ENCODE measurements around the gene KRT31. TPM values are rescaled to one million over a fixed set of nuclear protein-coding genes. Genes with fewer than 3 reads are reported as not detected.
"Not testable (repeated sequence)": the region's sequence is repeated elsewhere in the genome, so short reads cannot be mapped to it uniquely, and the experiment has no call there.

KRT31 gene
- total and polyA plus RNA-seq, 3 experiments from 2014 or later: not detected

GRCh38 chr17:41381943-41382342, 15.5 kb downstream of the KRT31 start, which contains the start of gene KRT34:
TSS of gene KRT34 (minus strand) at chr17:41382306. CDS start at chr17:41382246, 60 bp downstream.
- H3K27ac Mint-ChIP-seq: peak within 1 kb of the TSS in 2 of 8 donors; percentile 14 to 15
- H3K27me3 ChIP-seq (ENCODE audit: insufficient read depth, low read length, poor library complexity, severe bottlenecking); DNase-seq; H3K9me3 ChIP-seq (ENCODE audit: low read length); H3K4me3 ChIP-seq (ENCODE audit: low read length); H3K27ac ChIP-seq (ENCODE audit: low read depth, low read length); H3K36me3 ChIP-seq (ENCODE audit: insufficient read depth, low read length); H3K4me1 ChIP-seq (ENCODE audit: insufficient read depth, low read length); H3K4me3 Mint-ChIP-seq: not testable (repeated sequence)
- H3K27me3 Mint-ChIP-seq: peaks cover 6 to 21% of the 10 kb centered on the region in 2 donors
- peaks cover 0 to 10% (median 0%) of the 10 kb centered on the region in 3 donors for H3K36me3 Mint-ChIP-seq
- H3K4me1 Mint-ChIP-seq: peaks cover 6 to 13% (median 12%) of the 10 kb centered on the region in 3 donors
- ChIA-PET CTCF (interaction anchor here (1.2 kb wide), 1 partner anchor 105 kb away, joined by 3 read pairs; no protein-coding TSS in a partner anchor), POLR2A (interaction anchor here (0.7 kb wide), 1 partner anchor 92 kb away, joined by 4 read pairs; no protein-coding TSS in a partner anchor)
- peaks cover 6 to 11% (median 9%) of the 10 kb centered on the region in 5 donors for H3K9me3 Mint-ChIP-seq

GRCh38 chr17:41380091-41380490, 17.3 kb downstream of the KRT31 start:
- H3K27me3 ChIP-seq (ENCODE audit: insufficient read depth, low read length, poor library complexity, severe bottlenecking); H3K36me3 ChIP-seq (ENCODE audit: insufficient read depth, low read length); DNase-seq; H3K4me3 Mint-ChIP-seq; H3K9me3 ChIP-seq (ENCODE audit: low read length); H3K4me1 ChIP-seq (ENCODE audit: insufficient read depth, low read length); H3K27ac ChIP-seq (ENCODE audit: low read depth, low read length); H3K4me3 ChIP-seq (ENCODE audit: low read length); H3K9me3 Mint-ChIP-seq; CTCF ChIA-PET; POLR2A ChIA-PET: not testable (repeated sequence)
- Mint-ChIP-seq H3K27me3 (peaks cover 7 to 15% of the 10 kb centered on the region in 2 donors), H3K36me3 (peaks cover 0 to 10% (median 2%) of the 10 kb centered on the region in 3 donors), H3K4me1 (peaks cover 7 to 14% (median 13%) of the 10 kb centered on the region in 3 donors), H3K27ac (peak overlapping the region in 1 of 8 donors; percentile 26)

- H3K36me3 Mint-ChIP-seq: peaks cover 0 to 16% (median 2%) of the 10 kb centered on the region in 3 donors
- peaks cover 0 to 4% (median 0%) of the 10 kb centered on the region in 5 donors for H3K9me3 Mint-ChIP-seq
- Histone ChIP-seq H3K36me3 (ENCODE audit: insufficient read depth, low read length) (no peaks in the 10 kb centered on the region), H3K27ac (ENCODE audit: low read depth, low read length) (no peak overlapping the region), H3K4me3 (ENCODE audit: low read length) (no peak overlapping the region), H3K27me3 (ENCODE audit: insufficient read depth, low read length, poor library complexity, severe bottlenecking) (no peaks in the 10 kb centered on the region), H3K9me3 (ENCODE audit: low read length) (no peaks in the 10 kb centered on the region), H3K4me1 (ENCODE audit: insufficient read depth, low read length) (no peaks in the 10 kb centered on the region)
- CTCF ChIA-PET: no interaction called here
- peaks cover 7 to 14% (median 13%) of the 10 kb centered on the region in 3 donors for H3K4me1 Mint-ChIP-seq
- no peak for DNase-seq
- peak overlapping the region in 1 of 8 donors; percentile 72 for H3K27ac Mint-ChIP-seq
- POLR2A ChIA-PET: no interaction called here
- H3K27me3 Mint-ChIP-seq: peaks cover 3 to 15% of the 10 kb centered on the region in 2 donors
- H3K4me3 Mint-ChIP-seq: no peak overlapping the region
These were observed 19.9 kb downstream of the KRT31 start for GRCh38 chr17:41377546-41377945.

GRCh38 chr17:41369713-41370112, 27.7 kb downstream of the KRT31 start, which contains the start of gene KRT33B:
TSS of gene KRT33B (minus strand) at chr17:41369813. CDS start at chr17:41369750, 63 bp downstream.
- POLR2A ChIA-PET: no interaction called here
- H3K4me1 Mint-ChIP-seq: peaks cover 0 to 16% (median 2%) of the 10 kb centered on the region in 3 donors
- H3K9me3 Mint-ChIP-seq: peaks cover 0 to 4% (median 0%) of the 10 kb centered on the region in 5 donors
- Histone ChIP-seq H3K9me3 (ENCODE audit: low read length) (no peaks in the 10 kb centered on the region), H3K27me3 (ENCODE audit: insufficient read depth, low read length, poor library complexity, severe bottlenecking) (no peaks in the 10 kb centered on the region), H3K4me1 (ENCODE audit: insufficient read depth, low read length) (no peaks in the 10 kb centered on the region), H3K36me3 (ENCODE audit: insufficient read depth, low read length) (no peaks in the 10 kb centered on the region), H3K4me3 (ENCODE audit: low read length) (no peak within 1 kb of the TSS), H3K27ac (ENCODE audit: low read depth, low read length) (no peak within 1 kb of the TSS)
- H3K36me3 Mint-ChIP-seq: peaks cover 0 to 6% (median 0%) of the 10 kb centered on the region in 3 donors
- H3K4me3 Mint-ChIP-seq: no peak within 1 kb of the TSS
- peaks cover 0 to 8% of the 10 kb centered on the region in 2 donors for H3K27me3 Mint-ChIP-seq
- CTCF ChIA-PET: no interaction called here
- DNase-seq: no peak
- peak within 1 kb of the TSS in 5 of 8 donors; percentile 13 to 38 (median 23) for H3K27ac Mint-ChIP-seq

GRCh38 chr17:41369023-41369422, 28.4 kb downstream of the KRT31 start:
- Histone ChIP-seq H3K9me3 (ENCODE audit: low read length) (no peaks in the 10 kb centered on the region), H3K4me3 (ENCODE audit: low read length) (no peak overlapping the region), H3K27me3 (ENCODE audit: insufficient read depth, low read length, poor library complexity, severe bottlenecking) (no peaks in the 10 kb centered on the region), H3K27ac (ENCODE audit: low read depth, low read length) (no peak overlapping the region), H3K36me3 (ENCODE audit: insufficient read depth, low read length) (no peaks in the 10 kb centered on the region), H3K4me1 (ENCODE audit: insufficient read depth, low read length) (no peaks in the 10 kb centered on the region)
- Mint-ChIP-seq H3K4me3 (no peak overlapping the region), H3K9me3 (no peaks in the 10 kb centered on the region), H3K36me3 (no peaks in the 10 kb centered on the region), H3K27ac (peak overlapping the region in 2 of 8 donors; percentile 23 to 38), H3K27me3 (peaks cover 0 to 4% of the 10 kb centered on the region in 2 donors), H3K4me1 (peaks cover 4 to 22% (median 4%) of the 10 kb centered on the region in 3 donors)
- ChIA-PET POLR2A (no interaction called here), CTCF (no interaction called here)
- no peak for DNase-seq

- Histone ChIP-seq H3K36me3 (ENCODE audit: insufficient read depth, low read length) (no peaks in the 10 kb centered on the region), H3K27ac (ENCODE audit: low read depth, low read length) (no peak overlapping the region), H3K4me3 (ENCODE audit: low read length) (no peak overlapping the region), H3K27me3 (ENCODE audit: insufficient read depth, low read length, poor library complexity, severe bottlenecking) (no peaks in the 10 kb centered on the region), H3K9me3 (ENCODE audit: low read length) (no peaks in the 10 kb centered on the region), H3K4me1 (ENCODE audit: insufficient read depth, low read length) (no peaks in the 10 kb centered on the region)
- no peaks in the 10 kb centered on the region for H3K36me3 Mint-ChIP-seq
- peaks cover 1 to 4% of the 10 kb centered on the region in 2 donors for H3K27me3 Mint-ChIP-seq
- peaks cover 4 to 23% (median 4%) of the 10 kb centered on the region in 3 donors for H3K4me1 Mint-ChIP-seq
- H3K27ac Mint-ChIP-seq: no peak overlapping the region
- CTCF ChIA-PET: no interaction called here
- no peak overlapping the region for H3K4me3 Mint-ChIP-seq
- POLR2A ChIA-PET: no interaction called here
- DNase-seq: no peak
- H3K9me3 Mint-ChIP-seq: no peaks in the 10 kb centered on the region
These were observed 29.9 kb downstream of the KRT31 start for GRCh38 chr17:41367426-41368075.

- Mint-ChIP-seq H3K27me3 (peaks cover 1 to 3% of the 10 kb centered on the region in 2 donors), H3K9me3 (no peaks in the 10 kb centered on the region), H3K27ac (no peak overlapping the region), H3K4me1 (peaks cover 4 to 23% (median 4%) of the 10 kb centered on the region in 3 donors), H3K36me3 (peaks cover 0 to 5% (median 0%) of the 10 kb centered on the region in 3 donors), H3K4me3 (no peak overlapping the region)
- Histone ChIP-seq H3K27ac (ENCODE audit: low read depth, low read length) (no peak overlapping the region), H3K9me3 (ENCODE audit: low read length) (no peaks in the 10 kb centered on the region), H3K36me3 (ENCODE audit: insufficient read depth, low read length) (no peaks in the 10 kb centered on the region), H3K27me3 (ENCODE audit: insufficient read depth, low read length, poor library complexity, severe bottlenecking) (no peaks in the 10 kb centered on the region), H3K4me3 (ENCODE audit: low read length) (no peak overlapping the region), H3K4me1 (ENCODE audit: insufficient read depth, low read length) (no peaks in the 10 kb centered on the region)
- POLR2A ChIA-PET: no interaction called here
- CTCF ChIA-PET: no interaction called here
- no peak for DNase-seq
These were observed 31.3 kb downstream of the KRT31 start for GRCh38 chr17:41366070-41366469.

GRCh38 chr17:41363881-41364280, 33.5 kb downstream of the KRT31 start:
- Mint-ChIP-seq H3K27ac (peak overlapping the region in 2 of 8 donors; percentile 14 to 37), H3K9me3 (no peaks in the 10 kb centered on the region), H3K27me3 (peaks cover 1 to 3% of the 10 kb centered on the region in 2 donors), H3K4me1 (peaks cover 2 to 15% (median 4%) of the 10 kb centered on the region in 3 donors), H3K36me3 (peaks cover 0 to 5% (median 0%) of the 10 kb centered on the region in 3 donors), H3K4me3 (no peak overlapping the region)
- Histone ChIP-seq H3K27ac (ENCODE audit: low read depth, low read length) (no peak overlapping the region), H3K36me3 (ENCODE audit: insufficient read depth, low read length) (no peaks in the 10 kb centered on the region), H3K4me3 (ENCODE audit: low read length) (no peak overlapping the region), H3K27me3 (ENCODE audit: insufficient read depth, low read length, poor library complexity, severe bottlenecking) (no peaks in the 10 kb centered on the region), H3K9me3 (ENCODE audit: low read length) (no peaks in the 10 kb centered on the region), H3K4me1 (ENCODE audit: insufficient read depth, low read length) (no peaks in the 10 kb centered on the region)
- CTCF ChIA-PET: no interaction called here
- POLR2A ChIA-PET: no interaction called here
- no peak for DNase-seq
